GM10248 (cell line): ENCODE results near the gene SHISA7.

ENCODE experiments used
- CTCF ChIA-PET: fragments of 300-600 bp; sonication (Branson Sonifier 250); formaldehyde crosslinking; extraction: SDS; loops from one replicate; lab custom pipeline; 2021; ENCODE audit warnings: antibody characterized with exemption; lab: Yijun Ruan, JAX
- POLR2A ChIA-PET: fragments of 350-650 bp; sonication (Branson Sonifier 250); formaldehyde crosslinking; extraction: SDS; loops from one replicate; lab custom pipeline; 2020; ENCODE audit warnings: antibody characterized with exemption; lab: Yijun Ruan, JAX
- DNase-seq: peaks from one replicate; pipeline ENCODE4 v3.0.0; 2012; ENCODE audit errors: extremely low spot score
- TF ChIP-seq, protein P1 (sequence below): IDR thresholded peaks from 2 replicates; pipeline ENCODE4 v1.5.1; 2012; ENCODE audit warnings: mild to moderate bottlenecking, low read depth; ENCODE audit errors: extremely low read depth, missing control alignments, control extremely low read depth

Gene SHISA7

DNA sequence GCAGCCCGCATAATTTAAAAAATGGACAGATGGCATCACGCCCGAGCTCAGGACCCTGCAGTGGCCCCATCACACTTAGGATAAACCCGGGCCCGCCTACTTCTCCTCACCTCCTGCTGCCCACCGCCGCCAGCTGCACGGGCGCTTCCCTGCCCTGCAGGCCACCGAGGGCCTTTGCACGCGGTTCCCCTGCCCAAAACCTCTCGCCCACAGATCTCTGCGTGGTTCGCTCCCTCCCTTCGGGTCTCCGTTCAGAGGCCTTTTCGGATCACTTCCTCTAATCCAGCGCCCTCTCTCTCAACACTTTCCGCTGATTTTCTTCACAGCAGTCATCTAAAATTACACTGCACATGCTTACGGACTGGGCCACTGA is 1.8 kb downstream of the SHISA7 start:
- POLR2A ChIA-PET: no interaction called here
- CTCF ChIA-PET: no interaction called here
- DNase-seq: no peak
- TF ChIP-seq, protein P1, sequence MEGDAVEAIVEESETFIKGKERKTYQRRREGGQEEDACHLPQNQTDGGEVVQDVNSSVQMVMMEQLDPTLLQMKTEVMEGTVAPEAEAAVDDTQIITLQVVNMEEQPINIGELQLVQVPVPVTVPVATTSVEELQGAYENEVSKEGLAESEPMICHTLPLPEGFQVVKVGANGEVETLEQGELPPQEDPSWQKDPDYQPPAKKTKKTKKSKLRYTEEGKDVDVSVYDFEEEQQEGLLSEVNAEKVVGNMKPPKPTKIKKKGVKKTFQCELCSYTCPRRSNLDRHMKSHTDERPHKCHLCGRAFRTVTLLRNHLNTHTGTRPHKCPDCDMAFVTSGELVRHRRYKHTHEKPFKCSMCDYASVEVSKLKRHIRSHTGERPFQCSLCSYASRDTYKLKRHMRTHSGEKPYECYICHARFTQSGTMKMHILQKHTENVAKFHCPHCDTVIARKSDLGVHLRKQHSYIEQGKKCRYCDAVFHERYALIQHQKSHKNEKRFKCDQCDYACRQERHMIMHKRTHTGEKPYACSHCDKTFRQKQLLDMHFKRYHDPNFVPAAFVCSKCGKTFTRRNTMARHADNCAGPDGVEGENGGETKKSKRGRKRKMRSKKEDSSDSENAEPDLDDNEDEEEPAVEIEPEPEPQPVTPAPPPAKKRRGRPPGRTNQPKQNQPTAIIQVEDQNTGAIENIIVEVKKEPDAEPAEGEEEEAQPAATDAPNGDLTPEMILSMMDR: no peak

DNA sequence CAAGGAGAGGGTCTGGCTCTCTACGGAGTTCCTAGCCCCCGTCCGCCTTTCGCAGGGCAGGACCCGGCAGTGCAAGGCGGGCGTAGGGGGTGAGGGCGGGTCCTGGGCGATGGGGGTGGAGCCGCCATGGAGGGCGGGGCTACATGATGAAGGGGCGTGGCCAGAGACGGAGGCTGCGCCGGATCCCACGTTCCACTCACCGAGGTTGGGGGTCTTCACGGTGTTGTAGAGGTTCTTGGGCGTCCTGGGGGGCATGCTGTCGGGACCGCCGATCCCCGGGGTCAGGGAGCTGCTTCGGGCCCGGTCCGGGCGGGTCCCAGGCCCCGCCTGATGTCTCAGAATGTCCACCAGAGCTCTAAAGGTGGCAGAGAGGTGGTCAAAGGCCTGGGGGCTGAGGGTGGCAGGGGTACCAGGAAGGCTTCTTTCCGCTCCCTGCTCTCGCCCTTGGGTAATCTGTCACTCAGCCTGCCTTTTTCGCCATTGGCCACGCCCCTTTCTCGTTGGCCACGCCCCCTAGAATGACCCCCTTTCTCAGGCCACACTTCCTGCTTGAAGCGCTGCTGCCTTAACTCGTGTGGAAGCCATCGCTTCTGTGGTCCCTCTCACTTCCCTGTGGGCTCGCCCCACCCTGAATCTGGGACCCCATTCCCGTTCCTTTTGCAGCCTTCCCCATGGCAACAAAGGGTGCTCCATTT is 2.5 kb downstream of the SHISA7 start:
- TF ChIP-seq, protein P1: no peak
- CTCF ChIA-PET: interaction anchor here (0.9 kb wide), 1 partner anchor 12 kb away, joined by 3 read pairs; no protein-coding TSS in a partner anchor
- peak; percentile 59 for DNase-seq
- POLR2A ChIA-PET: no interaction called here

GRCh38 chr19:55439052-55439451 is 4.0 kb downstream of the SHISA7 start:
- TF ChIP-seq, protein P1: no peak
- ChIA-PET POLR2A (no interaction called here), CTCF (interaction anchor here (1.1 kb wide), 1 partner anchor 21 kb away, joined by 3 read pairs; no protein-coding TSS in a partner anchor)

DNA sequence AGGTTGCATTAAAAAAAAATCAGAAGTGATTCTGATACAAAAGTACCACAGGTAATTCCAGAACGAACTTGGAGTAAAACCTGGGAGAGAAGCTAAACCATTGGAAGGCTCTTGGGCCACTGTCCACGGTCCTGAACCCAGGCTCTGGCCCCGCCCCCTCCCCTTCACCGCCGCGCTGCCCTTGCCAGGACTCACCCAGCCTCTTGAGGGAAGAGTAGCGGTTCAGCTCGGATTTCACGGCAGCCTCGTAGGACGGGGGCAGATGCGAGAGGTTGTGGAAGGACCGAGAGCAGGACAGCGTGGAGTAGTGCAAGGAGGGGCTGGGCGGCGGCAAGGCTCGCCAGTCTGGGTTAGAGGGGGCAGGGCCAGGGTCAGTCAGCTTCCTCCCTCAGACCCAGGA is 5.7 kb downstream of the SHISA7 start:
- DNase-seq: no peak
- ChIA-PET POLR2A (interaction anchor here (0.7 kb wide), 1 partner anchor 375 kb away, joined by 3 read pairs; the partner anchor contains the start of gene RDH13), CTCF (interaction anchor here (1.2 to 2.0 kb wide), 4 partner anchors 20 to 135 kb away, joined by 3 to 6 read pairs (median 4); no protein-coding TSS in a partner anchor)
- TF ChIP-seq, protein P1: no peak

More at GRCh38 chr19:55439052-55439451, 4.0 kb downstream of the SHISA7 start:
- DNase-seq: no peak

- POLR2A ChIA-PET: no interaction called here
Observed at GRCh38 chr19:55436847-55437246, 6.3 kb downstream of the SHISA7 start.

GRCh38 chr19:55435020-55435419 is 8.1 kb downstream of the SHISA7 start:
- POLR2A ChIA-PET: no interaction called here
- DNase-seq: no peak
- CTCF ChIA-PET: no interaction called here
- TF ChIP-seq, protein P1: no peak

More at GRCh38 chr19:55436847-55437246, 6.3 kb downstream of the SHISA7 start:
- no peak for DNase-seq
- CTCF ChIA-PET: interaction anchor here (1.2 to 2.0 kb wide), 5 partner anchors 19 to 135 kb away, joined by 3 to 6 read pairs (median 3); no protein-coding TSS in a partner anchor
- TF ChIP-seq, protein P1: no peak
